Measurements from ENCODE around the gene CMTM2.

DNA sequence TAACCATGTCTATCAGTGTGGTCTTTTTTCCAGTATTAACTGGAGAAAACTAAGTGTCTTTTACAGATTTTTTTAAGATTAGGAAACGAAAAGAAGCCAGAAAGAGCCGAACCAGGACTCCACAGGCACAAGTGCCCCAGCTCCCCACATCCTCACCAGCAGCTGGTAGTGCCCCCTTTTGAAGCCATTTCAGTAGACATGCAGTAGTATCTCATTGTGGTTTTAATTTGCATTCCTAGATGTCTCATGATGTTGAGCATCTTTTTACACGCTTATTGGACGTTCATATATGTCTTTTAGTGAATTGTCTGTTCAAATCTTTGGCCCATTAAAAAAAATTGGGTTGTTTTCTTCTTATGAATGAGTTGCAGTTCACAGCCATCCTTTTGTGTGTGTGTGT, 20.5 kb downstream of the CMTM2 start:
- TF ChIP-seq POLR2A (IDR thresholded peaks at IDR 0.05): no peak
- TF ChIP-seq, protein P1, sequence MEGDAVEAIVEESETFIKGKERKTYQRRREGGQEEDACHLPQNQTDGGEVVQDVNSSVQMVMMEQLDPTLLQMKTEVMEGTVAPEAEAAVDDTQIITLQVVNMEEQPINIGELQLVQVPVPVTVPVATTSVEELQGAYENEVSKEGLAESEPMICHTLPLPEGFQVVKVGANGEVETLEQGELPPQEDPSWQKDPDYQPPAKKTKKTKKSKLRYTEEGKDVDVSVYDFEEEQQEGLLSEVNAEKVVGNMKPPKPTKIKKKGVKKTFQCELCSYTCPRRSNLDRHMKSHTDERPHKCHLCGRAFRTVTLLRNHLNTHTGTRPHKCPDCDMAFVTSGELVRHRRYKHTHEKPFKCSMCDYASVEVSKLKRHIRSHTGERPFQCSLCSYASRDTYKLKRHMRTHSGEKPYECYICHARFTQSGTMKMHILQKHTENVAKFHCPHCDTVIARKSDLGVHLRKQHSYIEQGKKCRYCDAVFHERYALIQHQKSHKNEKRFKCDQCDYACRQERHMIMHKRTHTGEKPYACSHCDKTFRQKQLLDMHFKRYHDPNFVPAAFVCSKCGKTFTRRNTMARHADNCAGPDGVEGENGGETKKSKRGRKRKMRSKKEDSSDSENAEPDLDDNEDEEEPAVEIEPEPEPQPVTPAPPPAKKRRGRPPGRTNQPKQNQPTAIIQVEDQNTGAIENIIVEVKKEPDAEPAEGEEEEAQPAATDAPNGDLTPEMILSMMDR (IDR thresholded peaks at IDR 0.05): no peak
- no peak for TF ChIP-seq POLR2AphosphoS5 (IDR thresholded peaks at IDR 0.05; ENCODE audit: insufficient read depth in 1 of 2, low read depth in 1 of 2)
